Heart left ventricle (tissue), 16 donors: Measurements from ENCODE around the gene MOGAT3. TPM values are rescaled to one million over a fixed set of nuclear protein-coding genes. Genes with fewer than 3 reads are reported as not detected.

Experiments used
- ATAC-seq, 4 donors: fragments of 200-7000 bp; cut with Tn5 transposase; one replicate each; pipeline ENCODE4 v1.9.1; 2020 to 2022; ENCODE audit warnings: moderate library complexity in 4 of 4, mild to moderate bottlenecking in 3 of 4, moderate number of reproducible peaks in 1 of 4
- DNase-seq, 5 donors: peaks; one replicate each; pipeline ENCODE4 v3.0.0-alpha.2; 2020
- H3K27ac ChIP-seq, 12 donors: fragments of 200-600 bp; sonication (generic) in 4 of 12; one replicate each; pipeline versions ENCODE4 v1.5.0 to v1.8.0; 2016 to 2022; ENCODE audit warnings: mild to moderate bottlenecking in 2 of 12
- H3K27me3 ChIP-seq, 9 donors: fragments of 200-600 bp; sonication (generic) in 2 of 9; one replicate each; pipeline versions ENCODE4 v1.5.1 to v1.8.0; 2016 to 2022; ENCODE audit warnings: mild to moderate bottlenecking in 3 of 9
- H3K36me3 ChIP-seq, 9 donors: fragments of 200-600 bp; sonication (generic) in 2 of 9; one replicate each; pipeline versions ENCODE4 v1.5.0 to v1.8.0; 2018 to 2022; ENCODE audit warnings: mild to moderate bottlenecking in 2 of 9
- H3K4me1 ChIP-seq, 12 donors: fragments of 200-600 bp; sonication (generic) in 4 of 12; one replicate each; pipeline versions ENCODE4 v1.5.0 to v1.8.0; 2016 to 2022; ENCODE audit warnings: mild to moderate bottlenecking in 3 of 12
- H3K4me3 ChIP-seq, 12 donors: fragments of 200-600 bp; sonication (generic) in 4 of 12; one replicate each; pipeline versions ENCODE4 v1.5.0 to v1.8.0; 2017 to 2022; ENCODE audit warnings: mild to moderate bottlenecking in 9 of 12, moderate library complexity in 4 of 12
- H3K9me3 ChIP-seq, 12 donors: fragments of 200-600 bp; sonication (generic) in 4 of 12; one replicate each; pipeline versions ENCODE4 v1.5.0 to v1.8.0; 2016 to 2022; ENCODE audit warnings: mild to moderate bottlenecking in 1 of 12
- CTCF ChIP-seq, 12 donors: fragments of 200-600 bp; sonication (generic) in 4 of 12; IDR thresholded peaks; one replicate each; pipeline versions ENCODE4 v1.5.0 to v1.8.0; 2018 to 2022; ENCODE audit warnings: antibody characterized with exemption in 12 of 12, mild to moderate bottlenecking in 5 of 12
- POLR2A ChIP-seq, 2 donors: fragments of 450-650 bp; IDR thresholded peaks; one replicate each; pipeline ENCODE4 v1.6.1; 2017; ENCODE audit warnings: antibody characterized with exemption in 2 of 2, mild to moderate bottlenecking in 2 of 2, moderate library complexity in 2 of 2
- WGBS, 4 donors: extraction: QIAGEN DNeasy Blood & Tissue Kit in 2 of 4; methylation state at CpG; one replicate each; pipeline versions ENCODE4 v1.1.5 to v1.1.7; 2013 to 2018; 5-methylcytosine and 5-hydroxymethylcytosine counted together
- intact Hi-C, 10 donors: fragments of 100-400 bp; cut with DNase I; formaldehyde crosslinking; loops; one replicate each; pipeline versions ENCODE4 v1.11.1 to v1.14.2; 2022
- polyA plus RNA-seq, 2 donors: library from polyadenylated mRNA; stranded (reverse); fragments of 200-250 nt; gene quantifications; one replicate each; pipeline ENCODE4 v1.2.3, GENCODE V29; 2013
- total RNA-seq, 9 donors: library from RNA; depleted of rRNA in 2 of 9; stranded (reverse); fragments of >200 nt in 2 of 9; fragmentation: NEBNext Ultra II Directional in 3 of 9; extraction: Animal tissue kit (Norgen Biotek cat#: 25700) in 3 of 9; gene quantifications; one replicate each; pipeline versions ENCODE4 v1.1.0 to v1.2.4, GENCODE V29; 2016 to 2023
- donor health status: ischemic (EF 13 %, LVEDD 7.1; RV severe dilation, severe dysfunction).
- donor health status: healthy with polysubstance abuse.
- donor health status: DM: no; HTN: yes; CAD: no.
- donor health status: DM: no; HTN: no; CAD: no.
- donor health status: ischemic (EF 25% LVEDD 6.9; RV normal size, moderate dysfunction).
- donor health status: ischemic (EF 25% LVEDD 5.7; RV mildly dilated, moderate dysfunction).
- donor health status: healthy.
- donor health status: DM: yes; HTN: yes; CAD: no.
- donor health status: ischemic (EF 35%, LVEDD 5.7; RV mildly dilated, moderate dysfunction).
- donor health status: nonischemic (EF 11% LVEDD 7.7; RV severe dilation, severe dysfunction).
- donor health status: DM: yes; HTN: yes; CAD: no.
- donor health status: PGD.
- donor health status: ischemic (EF 29% LVEDD 5.4; RV normal size, mild dysfunction).
- donor health status: nonischemic (EF 23%, LVEDD 6.1; RV moderate dilation, normal function).

The MOGAT3 gene
- total and polyA plus RNA-seq, 11 donors = not detected

- DNase-seq (no peak), ATAC-seq (no peak)
- Histone ChIP-seq H3K27me3 (peaks cover 65 to 100% (median 99%) of the 10 kb centered on the region in 9 donors), H3K27ac (no peak overlapping the region), H3K36me3 (no peaks in the 10 kb centered on the region), H3K4me3 (no peak overlapping the region), H3K4me1 (peaks cover 0 to 45% (median 23%) of the 10 kb centered on the region in 12 donors), H3K9me3 (no peaks in the 10 kb centered on the region)
- 3 to 6% (median 4%) methylated on average over 18 to 28 of the region's 28 CpGs for WGBS, 4 donors
- TF ChIP-seq POLR2A (IDR thresholded peaks at IDR 0.05) (no peak), CTCF (IDR thresholded peaks at IDR 0.05) (no peak)
- intact Hi-C loops = no loop called here
Observed at GRCh38 chr7:101174322-101174854, 26.4 kb downstream of the MOGAT3 start.

GRCh38 chr7:101173752-101174244 is 27.0 kb downstream of the MOGAT3 start:
- intact Hi-C loops = no loop called here
- peak overlapping the region in 4 of 12 donors; percentile 15 to 34 (median 26) for H3K4me3 ChIP-seq
- H3K27me3 ChIP-seq = peaks cover 63 to 100% (median 99%) of the 10 kb centered on the region in 9 donors

GRCh38 chr7:101172854-101173751 is 27.7 kb downstream of the MOGAT3 start:
- Histone ChIP-seq H3K4me1 (peaks cover 0 to 43% (median 22%) of the 10 kb centered on the region in 12 donors), H3K36me3 (no peaks in the 10 kb centered on the region), H3K4me3 (peak overlapping the region in 7 of 12 donors; percentile 3 to 34 (median 22)), H3K27me3 (peaks cover 62 to 100% (median 99%) of the 10 kb centered on the region in 9 donors), H3K27ac (no peak overlapping the region), H3K9me3 (no peaks in the 10 kb centered on the region)
- 2 to 3% (median 2%) methylated on average over 23 to 53 of the region's 53 CpGs for WGBS, 4 donors
- TF ChIP-seq POLR2A (IDR thresholded peaks at IDR 0.05) (no peak), CTCF (IDR thresholded peaks at IDR 0.05) (no peak)
- ATAC-seq (peak; percentile 36 to 91 (median 84)), DNase-seq (peak; percentile 52 to 84 (median 73))
- intact Hi-C loops = no loop called here

More at GRCh38 chr7:101173752-101174244, 27.0 kb downstream of the MOGAT3 start:
- ATAC-seq (peak in 1 of 4 donors; percentile 25), DNase-seq (no peak)
- TF ChIP-seq POLR2A (IDR thresholded peaks at IDR 0.05) (no peak), CTCF (IDR thresholded peaks at IDR 0.05) (no peak)
- Histone ChIP-seq H3K4me1 (peaks cover 0 to 43% (median 22%) of the 10 kb centered on the region in 12 donors), H3K9me3 (no peaks in the 10 kb centered on the region), H3K36me3 (no peaks in the 10 kb centered on the region), H3K27ac (no peak overlapping the region)
- WGBS, 4 donors = 5 to 7% (median 7%) methylated on average over 16 of the region's 16 CpGs
